Mucosa of stomach (tissue), 1 donor: ENCODE measurements around the gene PLAGL2.
A peak's percentile ranks its signal among the peaks of the same experiment; 100 is the strongest.
"Not testable (repeated sequence)": the region's sequence is repeated elsewhere in the genome, so short reads cannot be mapped to it uniquely, and the experiment has no call there.

Source experiments
- H3K27me3 ChIP-seq: one replicate; pipeline ENCODE4 v1.7.0; 2013; ENCODE audit warnings: mild to moderate bottlenecking, low read length; ENCODE audit not compliant: control insufficient read depth, insufficient read depth
- H3K36me3 ChIP-seq: one replicate; pipeline ENCODE4 v1.7.0; 2013; ENCODE audit warnings: low read length; ENCODE audit not compliant: control insufficient read depth, insufficient read depth
- H3K4me1 ChIP-seq: one replicate; pipeline ENCODE4 v1.7.0; 2013; ENCODE audit warnings: mild to moderate bottlenecking, low read length; ENCODE audit not compliant: control insufficient read depth, insufficient read depth
- H3K4me3 ChIP-seq: one replicate; pipeline ENCODE4 v1.7.0; 2013; ENCODE audit warnings: low read length
- H3K9ac ChIP-seq: one replicate; pipeline ENCODE4 v1.7.0; 2013; ENCODE audit warnings: mild to moderate bottlenecking, low read length, moderate library complexity
- H3K9me3 ChIP-seq: one replicate; pipeline ENCODE4 v1.7.0; 2013; ENCODE audit warnings: mild to moderate bottlenecking, low read length, moderate library complexity; ENCODE audit not compliant: control insufficient read depth
- donor health status: Pancreatic carcinoma.

The PLAGL2 gene

GRCh38 chr20:32207626-32208498 is at the start of gene PLAGL2, which contains the start of gene POFUT1:
Gene PLAGL2, minus strand, starts transcription at chr20:32207743. Its CDS starts 5,565 bp downstream, at chr20:32202178.
Gene POFUT1, plus strand, starts transcription at chr20:32207880. Its CDS starts 62 bp downstream, at chr20:32207942.
- Histone ChIP-seq H3K4me1 (peaks cover 50% of the 10 kb centered on the region), H3K9me3 (no peaks in the 10 kb centered on the region), H3K9ac (peak within 1 kb of the TSS; percentile 97), H3K4me3 (peak within 1 kb of the TSS; percentile 99), H3K36me3 (no peaks in the 10 kb centered on the region), H3K27me3 (no peaks in the 10 kb centered on the region)

GRCh38 chr20:32252189-32252588 is 44.6 kb upstream of the PLAGL2 start:
- Histone ChIP-seq H3K9ac (no peak overlapping the region), H3K27me3 (no peaks in the 10 kb centered on the region), H3K4me3 (no peak overlapping the region), H3K36me3 (no peaks in the 10 kb centered on the region), H3K9me3 (no peaks in the 10 kb centered on the region), H3K4me1 (peaks cover 21% of the 10 kb centered on the region)

- Histone ChIP-seq H3K27me3 (no peaks in the 10 kb centered on the region), H3K9ac (no peak overlapping the region), H3K4me1 (peaks cover 15% of the 10 kb centered on the region), H3K36me3 (no peaks in the 10 kb centered on the region), H3K4me3 (no peak overlapping the region), H3K9me3 (no peaks in the 10 kb centered on the region)
These were observed 43.9 kb upstream of the PLAGL2 start for GRCh38 chr20:32251470-32251869.

GRCh38 chr20:32249030-32249738 is 41.6 kb upstream of the PLAGL2 start:
- Histone ChIP-seq H3K9ac (no peak overlapping the region), H3K27me3 (no peaks in the 10 kb centered on the region), H3K4me1 (no peaks in the 10 kb centered on the region), H3K4me3 (no peak overlapping the region), H3K9me3 (no peaks in the 10 kb centered on the region), H3K36me3 (no peaks in the 10 kb centered on the region)

GRCh38 chr20:32248043-32248442 is 40.5 kb upstream of the PLAGL2 start:
- Histone ChIP-seq H3K4me1 (no peaks in the 10 kb centered on the region), H3K27me3 (no peaks in the 10 kb centered on the region), H3K4me3 (no peak overlapping the region), H3K9me3 (no peaks in the 10 kb centered on the region), H3K36me3 (no peaks in the 10 kb centered on the region), H3K9ac (no peak overlapping the region)

GRCh38 chr20:32246208-32246607 is 38.7 kb upstream of the PLAGL2 start:
- H3K4me3 ChIP-seq, H3K36me3 ChIP-seq, H3K4me1 ChIP-seq, H3K9me3 ChIP-seq, H3K9ac ChIP-seq, H3K27me3 ChIP-seq: not testable (repeated sequence)

- Histone ChIP-seq H3K9ac (no peak overlapping the region), H3K27me3 (no peaks in the 10 kb centered on the region), H3K4me1 (no peaks in the 10 kb centered on the region), H3K9me3 (no peaks in the 10 kb centered on the region), H3K4me3 (no peak overlapping the region), H3K36me3 (no peaks in the 10 kb centered on the region)
These were observed 37.4 kb upstream of the PLAGL2 start for GRCh38 chr20:32244959-32245358.

GRCh38 chr20:32244150-32244823 is 36.7 kb upstream of the PLAGL2 start:
- Histone ChIP-seq H3K4me1 (no peaks in the 10 kb centered on the region), H3K27me3 (no peaks in the 10 kb centered on the region), H3K36me3 (no peaks in the 10 kb centered on the region), H3K4me3 (no peak overlapping the region), H3K9ac (no peak overlapping the region), H3K9me3 (no peaks in the 10 kb centered on the region)

- Histone ChIP-seq H3K4me1 (peaks cover 3% of the 10 kb centered on the region), H3K9ac (no peak overlapping the region), H3K36me3 (no peaks in the 10 kb centered on the region)
These were observed 34.3 kb upstream of the PLAGL2 start for GRCh38 chr20:32241807-32242206.

GRCh38 chr20:32240205-32240604 is 32.7 kb upstream of the PLAGL2 start:
- Histone ChIP-seq H3K9me3 (no peaks in the 10 kb centered on the region), H3K27me3 (no peaks in the 10 kb centered on the region), H3K9ac (no peak overlapping the region), H3K4me3 (no peak overlapping the region), H3K4me1 (peaks cover 19% of the 10 kb centered on the region), H3K36me3 (no peaks in the 10 kb centered on the region)

More at GRCh38 chr20:32241807-32242206, 34.3 kb upstream of the PLAGL2 start:
- Histone ChIP-seq H3K4me3 (no peak overlapping the region), H3K27me3 (no peaks in the 10 kb centered on the region), H3K9me3 (no peaks in the 10 kb centered on the region)

- Histone ChIP-seq H3K4me3 (no peak overlapping the region), H3K9me3 (no peaks in the 10 kb centered on the region), H3K27me3 (no peaks in the 10 kb centered on the region), H3K9ac (no peak overlapping the region), H3K4me1 (peaks cover 20% of the 10 kb centered on the region), H3K36me3 (peaks cover 5% of the 10 kb centered on the region)
These were observed 31.2 kb upstream of the PLAGL2 start for GRCh38 chr20:32238483-32239425.
